HepG2 (cell line): Measurements from ENCODE around the gene ZER1.

Experiments
- EZH2 ChIP-seq: conservative IDR thresholded peaks from 2 replicates; pipeline ENCODE4 v1.6.1; 2012; ENCODE audit warnings: mild to moderate bottlenecking, low read depth, low read length, moderate library complexity
- KDM1A ChIP-seq: IDR thresholded peaks from 2 replicates; pipeline ENCODE4 v1.6.1; 2016; ENCODE audit warnings: missing compliant biosample characterization
- NONO ChIP-seq, 2 experiments: fragments of 450-650 bp in 1 of 2; sonication (generic) in 1 of 2; formaldehyde crosslinking in 1 of 2; IDR thresholded peaks in 1 of 2; conservative IDR thresholded peaks in 1 of 2; 2 replicates each; pipeline versions ENCODE4 v1.6.1 to v1.8.0; 2017 to 2022; ENCODE audit warnings: mild to moderate bottlenecking in 1 of 2, missing genetic modification reagents in 1 of 2, moderate library complexity in 1 of 2
- SNRNP70 ChIP-seq: fragments of 200-400 bp; formaldehyde crosslinking; IDR thresholded peaks from 2 replicates; pipeline ENCODE4 v1.6.1; 2017; ENCODE audit warnings: mild to moderate bottlenecking, low read depth, low read length, moderate library complexity

DNA sequence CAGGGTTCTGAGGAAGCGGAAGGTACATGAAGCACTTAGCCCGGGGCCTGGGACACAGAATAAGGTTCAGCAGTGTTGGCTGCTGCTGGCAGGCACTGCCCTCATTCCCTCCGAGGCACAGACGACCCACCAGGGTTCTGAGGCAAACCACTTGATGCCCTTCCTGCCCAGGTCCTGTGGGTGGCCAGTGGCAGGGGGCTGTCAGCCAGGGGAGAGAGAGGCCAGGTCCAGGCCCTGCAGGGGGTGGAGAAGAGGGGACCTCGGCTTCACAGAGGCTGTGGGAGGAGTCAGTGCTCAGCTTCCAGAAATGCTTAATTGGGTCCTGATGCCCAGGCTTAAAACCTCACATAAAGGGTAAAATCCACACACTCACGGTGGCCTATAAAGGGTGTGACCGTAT is 43.4 kb downstream of the ZER1 start:
- TF ChIP-seq EZH2 (no peak), SNRNP70 (no peak), KDM1A (no peak), NONO (IDR thresholded peaks at IDR 0.05) (no peak), NONO (CRISPR knock-in tag; conservative IDR thresholded peaks at IDR 0.05) (no peak)
